ENCODE data around the gene KCNH2. TPM values are rescaled to one million over a fixed set of nuclear protein-coding genes. Genes with fewer than 3 reads are reported as not detected.

The KCNH2 gene
- total RNA-seq, 1 donor from 2014 or later = 0.07 TPM

GRCh38 chr7:150949564-150949963 lies 28.6 kb downstream of the KCNH2 start:
- DNase-seq (ENCODE audit: low read depth, low spot score) = no peak

- DNase-seq (ENCODE audit: low read depth, low spot score) = no peak
Observed at GRCh38 chr7:150948791-150949251, 29.3 kb downstream of the KCNH2 start.

GRCh38 chr7:150947761-150948651 lies 30.1 kb downstream of the KCNH2 start:
- no peak for DNase-seq (ENCODE audit: low read depth, low spot score)

GRCh38 chr7:150947241-150947745 lies 30.8 kb downstream of the KCNH2 start:
- no peak for DNase-seq (ENCODE audit: low read depth, low spot score)

- no peak for DNase-seq (ENCODE audit: low read depth, low spot score)
Observed at GRCh38 chr7:150946421-150947240, 31.5 kb downstream of the KCNH2 start.

- no peak for DNase-seq (ENCODE audit: low read depth, low spot score)
Observed at GRCh38 chr7:150945853-150946420, 32.2 kb downstream of the KCNH2 start.

- no peak for DNase-seq (ENCODE audit: low read depth, low spot score)
Observed at GRCh38 chr7:150945171-150945852, 32.8 kb downstream of the KCNH2 start.

GRCh38 chr7:150944066-150945042 lies 33.8 kb downstream of the KCNH2 start:
- DNase-seq (ENCODE audit: low read depth, low spot score) = no peak

- DNase-seq (ENCODE audit: low read depth, low spot score) = no peak
Observed at GRCh38 chr7:150943453-150943814, 34.7 kb downstream of the KCNH2 start.

GRCh38 chr7:150942591-150943452 lies 35.3 kb downstream of the KCNH2 start:
- DNase-seq (ENCODE audit: low read depth, low spot score) = no peak

- DNase-seq (ENCODE audit: low read depth, low spot score) = no peak
Observed at GRCh38 chr7:150942001-150942590, 36.0 kb downstream of the KCNH2 start.

GRCh38 chr7:150941351-150942000 lies 36.6 kb downstream of the KCNH2 start:
- no peak for DNase-seq (ENCODE audit: low read depth, low spot score)

GRCh38 chr7:150940431-150941102 lies 37.6 kb downstream of the KCNH2 start:
- no peak for DNase-seq (ENCODE audit: low read depth, low spot score)

GRCh38 chr7:150939466-150939865 lies 38.7 kb downstream of the KCNH2 start:
- DNase-seq (ENCODE audit: low read depth, low spot score) = no peak

GRCh38 chr7:150939052-150939451 lies 39.1 kb downstream of the KCNH2 start:
- no peak for DNase-seq (ENCODE audit: low read depth, low spot score)

GRCh38 chr7:150938566-150938965 lies 39.6 kb downstream of the KCNH2 start:
- DNase-seq (ENCODE audit: low read depth, low spot score) = no peak

- no peak for DNase-seq (ENCODE audit: low read depth, low spot score)
Observed at GRCh38 chr7:150937848-150938561, 40.1 kb downstream of the KCNH2 start.
